ENCODE measurements around the gene RYR2.

RYR2 gene

GRCh38 chr1:237444120-237444790 is 402.3 kb downstream of the RYR2 start:
- DNase-seq (ENCODE audit: low read depth): no peak

- DNase-seq (ENCODE audit: low read depth): no peak
Observed at GRCh38 chr1:237448042-237448441, 406.1 kb downstream of the RYR2 start.

- DNase-seq (ENCODE audit: low read depth): no peak
Observed at GRCh38 chr1:237457573-237457972, 415.6 kb downstream of the RYR2 start.

- no peak for DNase-seq (ENCODE audit: low read depth)
Observed at GRCh38 chr1:237467320-237467719, 425.3 kb downstream of the RYR2 start.

GRCh38 chr1:237470712-237471338 is 428.8 kb downstream of the RYR2 start:
- DNase-seq (ENCODE audit: low read depth): no peak

GRCh38 chr1:237471377-237471776 is 429.4 kb downstream of the RYR2 start:
- no peak for DNase-seq (ENCODE audit: low read depth)

- DNase-seq (ENCODE audit: low read depth): no peak
Observed at GRCh38 chr1:237471956-237472355, 430.0 kb downstream of the RYR2 start.

- DNase-seq (ENCODE audit: low read depth): no peak
Observed at GRCh38 chr1:237473854-237474253, 431.9 kb downstream of the RYR2 start.

- no peak for DNase-seq (ENCODE audit: low read depth)
Observed at GRCh38 chr1:237478082-237478481, 436.1 kb downstream of the RYR2 start.

- no peak for DNase-seq (ENCODE audit: low read depth)
Observed at GRCh38 chr1:237478842-237479241, 436.9 kb downstream of the RYR2 start.

GRCh38 chr1:237482777-237483176 is 440.8 kb downstream of the RYR2 start:
- no peak for DNase-seq (ENCODE audit: low read depth)

GRCh38 chr1:237492359-237492758 is 450.4 kb downstream of the RYR2 start:
- DNase-seq (ENCODE audit: low read depth): no peak

GRCh38 chr1:237500566-237500965 is 458.6 kb downstream of the RYR2 start:
- DNase-seq (ENCODE audit: low read depth): no peak

GRCh38 chr1:237503292-237503691 is 461.3 kb downstream of the RYR2 start:
- DNase-seq (ENCODE audit: low read depth): no peak

GRCh38 chr1:237507005-237507404 is 465.0 kb downstream of the RYR2 start:
- DNase-seq (ENCODE audit: low read depth): no peak

- DNase-seq (ENCODE audit: low read depth): no peak
Observed at GRCh38 chr1:237509748-237510147, 467.8 kb downstream of the RYR2 start.

GRCh38 chr1:237525102-237525501 is 483.1 kb downstream of the RYR2 start:
- DNase-seq (ENCODE audit: low read depth): no peak

- DNase-seq (ENCODE audit: low read depth): no peak
Observed at GRCh38 chr1:237527761-237528160, 485.8 kb downstream of the RYR2 start.

GRCh38 chr1:237528545-237528944 is 486.6 kb downstream of the RYR2 start:
- DNase-seq (ENCODE audit: low read depth): no peak

- no peak for DNase-seq (ENCODE audit: low read depth)
Observed at GRCh38 chr1:237539055-237539454, 497.1 kb downstream of the RYR2 start.

GRCh38 chr1:237542525-237543418 is 500.8 kb downstream of the RYR2 start:
- DNase-seq (ENCODE audit: low read depth): no peak

GRCh38 chr1:237553078-237553477 is 511.1 kb downstream of the RYR2 start:
- DNase-seq (ENCODE audit: low read depth): no peak

GRCh38 chr1:237556911-237557310 is 514.9 kb downstream of the RYR2 start:
- DNase-seq (ENCODE audit: low read depth): no peak
